ENCODE measurements around the gene NHP2. TPM values are rescaled to one million over a fixed set of nuclear protein-coding genes. Genes with fewer than 3 reads are reported as not detected.

Gene NHP2
- total RNA-seq, 1 experiment from 2014 or later = 263 TPM

- peaks cover 10% of the 10 kb centered on the region for H3K4me1 Mint-ChIP-seq
- peaks cover 2% of the 10 kb centered on the region for H3K36me3 Mint-ChIP-seq
- TF ChIP-seq, protein P1, sequence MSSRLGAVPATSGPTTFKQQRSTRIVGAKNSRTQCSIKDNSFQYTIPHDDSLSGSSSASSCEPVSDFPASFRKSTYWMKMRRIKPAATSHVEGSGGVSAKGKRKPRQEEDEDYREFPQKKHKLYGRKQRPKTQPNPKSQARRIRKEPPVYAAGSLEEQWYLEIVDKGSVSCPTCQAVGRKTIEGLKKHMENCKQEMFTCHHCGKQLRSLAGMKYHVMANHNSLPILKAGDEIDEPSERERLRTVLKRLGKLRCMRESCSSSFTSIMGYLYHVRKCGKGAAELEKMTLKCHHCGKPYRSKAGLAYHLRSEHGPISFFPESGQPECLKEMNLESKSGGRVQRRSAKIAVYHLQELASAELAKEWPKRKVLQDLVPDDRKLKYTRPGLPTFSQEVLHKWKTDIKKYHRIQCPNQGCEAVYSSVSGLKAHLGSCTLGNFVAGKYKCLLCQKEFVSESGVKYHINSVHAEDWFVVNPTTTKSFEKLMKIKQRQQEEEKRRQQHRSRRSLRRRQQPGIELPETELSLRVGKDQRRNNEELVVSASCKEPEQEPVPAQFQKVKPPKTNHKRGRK (CRISPR knock-in tag; IDR thresholded peaks at IDR 0.05; ENCODE audit: borderline replicate concordance) = no peak
- TF ChIP-seq, protein P2, sequence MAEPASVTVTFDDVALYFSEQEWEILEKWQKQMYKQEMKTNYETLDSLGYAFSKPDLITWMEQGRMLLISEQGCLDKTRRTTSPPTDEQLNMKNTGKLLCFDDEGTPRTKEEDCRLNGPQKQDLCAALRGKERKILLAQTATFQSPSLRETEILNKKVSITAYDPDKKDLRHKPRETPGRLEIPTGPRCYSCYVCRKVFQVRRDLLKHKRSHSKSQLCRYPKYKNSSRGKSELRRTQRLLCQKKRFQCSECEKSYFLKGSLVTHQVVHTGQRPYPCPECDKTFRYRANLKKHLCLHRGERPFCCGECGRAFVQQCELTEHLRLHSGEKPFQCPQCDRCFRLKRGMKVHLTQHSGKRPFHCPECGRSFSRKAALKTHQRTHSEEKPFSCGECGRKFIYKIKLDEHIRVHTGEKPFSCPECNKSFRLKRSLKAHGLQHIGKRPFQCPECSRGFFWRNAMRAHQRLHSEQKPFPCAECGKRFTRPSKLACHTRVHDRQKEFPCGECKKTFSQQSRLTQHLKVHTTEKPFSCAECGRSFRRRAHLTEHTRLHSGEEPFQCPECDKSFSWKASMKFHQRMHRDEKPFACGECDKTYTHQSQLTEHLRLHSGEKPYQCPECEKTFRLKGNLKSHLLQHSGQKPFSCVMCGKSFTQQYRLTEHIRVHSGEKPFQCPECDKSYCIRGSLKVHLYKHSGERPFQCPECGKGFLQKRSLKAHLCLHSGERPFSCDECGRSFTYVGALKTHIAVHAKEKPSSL (CRISPR knock-in tag; conservative IDR thresholded peaks at IDR 0.05) = no peak
- no peak for TF ChIP-seq E2F1 (CRISPR knock-in tag; IDR thresholded peaks at IDR 0.05)
- TF ChIP-seq STAT6 (CRISPR knock-in tag; conservative IDR thresholded peaks at IDR 0.05; ENCODE audit: low read depth) = no peak
- TF ChIP-seq FOXP1 (CRISPR knock-in tag; IDR thresholded peaks at IDR 0.05; ENCODE audit: borderline replicate concordance) = no peak
- no peak for TF ChIP-seq ZNF263 (CRISPR knock-in tag; IDR thresholded peaks at IDR 0.05; ENCODE audit: low read depth)
- TF ChIP-seq ESRRA (CRISPR knock-in tag; IDR thresholded peaks at IDR 0.05; ENCODE audit: borderline replicate concordance) = no peak
- TF ChIP-seq HMGXB4 (CRISPR knock-in tag; IDR thresholded peaks at IDR 0.05) = no peak
- TF ChIP-seq RORB (CRISPR knock-in tag; IDR thresholded peaks at IDR 0.05) = no peak
- TF ChIP-seq NFYB (CRISPR knock-in tag; conservative IDR thresholded peaks at IDR 0.05; ENCODE audit: low read depth) = no peak
- TF ChIP-seq MLX (CRISPR knock-in tag; IDR thresholded peaks at IDR 0.05) = no peak
- no peak for TF ChIP-seq TEAD1 (CRISPR knock-in tag; IDR thresholded peaks at IDR 0.05)
- no peak for TF ChIP-seq CDX4 (CRISPR knock-in tag; IDR thresholded peaks at IDR 0.05; ENCODE audit: borderline replicate concordance)
- no peak for TF ChIP-seq AR (CRISPR knock-in tag; IDR thresholded peaks at IDR 0.05)
- TF ChIP-seq, protein P3, sequence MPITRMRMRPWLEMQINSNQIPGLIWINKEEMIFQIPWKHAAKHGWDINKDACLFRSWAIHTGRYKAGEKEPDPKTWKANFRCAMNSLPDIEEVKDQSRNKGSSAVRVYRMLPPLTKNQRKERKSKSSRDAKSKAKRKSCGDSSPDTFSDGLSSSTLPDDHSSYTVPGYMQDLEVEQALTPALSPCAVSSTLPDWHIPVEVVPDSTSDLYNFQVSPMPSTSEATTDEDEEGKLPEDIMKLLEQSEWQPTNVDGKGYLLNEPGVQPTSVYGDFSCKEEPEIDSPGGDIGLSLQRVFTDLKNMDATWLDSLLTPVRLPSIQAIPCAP (CRISPR knock-in tag; IDR thresholded peaks at IDR 0.05) = no peak
- TF ChIP-seq MXD4 (CRISPR knock-in tag; IDR thresholded peaks at IDR 0.05; ENCODE audit: borderline replicate concordance) = no peak
- TF ChIP-seq, protein P4, sequence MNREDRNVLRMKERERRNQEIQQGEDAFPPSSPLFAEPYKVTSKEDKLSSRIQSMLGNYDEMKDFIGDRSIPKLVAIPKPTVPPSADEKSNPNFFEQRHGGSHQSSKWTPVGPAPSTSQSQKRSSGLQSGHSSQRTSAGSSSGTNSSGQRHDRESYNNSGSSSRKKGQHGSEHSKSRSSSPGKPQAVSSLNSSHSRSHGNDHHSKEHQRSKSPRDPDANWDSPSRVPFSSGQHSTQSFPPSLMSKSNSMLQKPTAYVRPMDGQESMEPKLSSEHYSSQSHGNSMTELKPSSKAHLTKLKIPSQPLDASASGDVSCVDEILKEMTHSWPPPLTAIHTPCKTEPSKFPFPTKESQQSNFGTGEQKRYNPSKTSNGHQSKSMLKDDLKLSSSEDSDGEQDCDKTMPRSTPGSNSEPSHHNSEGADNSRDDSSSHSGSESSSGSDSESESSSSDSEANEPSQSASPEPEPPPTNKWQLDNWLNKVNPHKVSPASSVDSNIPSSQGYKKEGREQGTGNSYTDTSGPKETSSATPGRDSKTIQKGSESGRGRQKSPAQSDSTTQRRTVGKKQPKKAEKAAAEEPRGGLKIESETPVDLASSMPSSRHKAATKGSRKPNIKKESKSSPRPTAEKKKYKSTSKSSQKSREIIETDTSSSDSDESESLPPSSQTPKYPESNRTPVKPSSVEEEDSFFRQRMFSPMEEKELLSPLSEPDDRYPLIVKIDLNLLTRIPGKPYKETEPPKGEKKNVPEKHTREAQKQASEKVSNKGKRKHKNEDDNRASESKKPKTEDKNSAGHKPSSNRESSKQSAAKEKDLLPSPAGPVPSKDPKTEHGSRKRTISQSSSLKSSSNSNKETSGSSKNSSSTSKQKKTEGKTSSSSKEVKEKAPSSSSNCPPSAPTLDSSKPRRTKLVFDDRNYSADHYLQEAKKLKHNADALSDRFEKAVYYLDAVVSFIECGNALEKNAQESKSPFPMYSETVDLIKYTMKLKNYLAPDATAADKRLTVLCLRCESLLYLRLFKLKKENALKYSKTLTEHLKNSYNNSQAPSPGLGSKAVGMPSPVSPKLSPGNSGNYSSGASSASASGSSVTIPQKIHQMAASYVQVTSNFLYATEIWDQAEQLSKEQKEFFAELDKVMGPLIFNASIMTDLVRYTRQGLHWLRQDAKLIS (CRISPR knock-in tag; IDR thresholded peaks at IDR 0.05; ENCODE audit: borderline replicate concordance) = no peak
- no peak for TF ChIP-seq GTF2I (CRISPR knock-in tag; conservative IDR thresholded peaks at IDR 0.05)
- H3K27ac Mint-ChIP-seq = no peak within 1 kb of the TSS
- no peak within 1 kb of the TSS for H3K4me3 Mint-ChIP-seq
- H3K27me3 Mint-ChIP-seq (ENCODE audit: low read depth) = peaks cover 3% of the 10 kb centered on the region
- ChIA-PET CTCF (no interaction called here), POLR2A (interaction anchor here (3.7 kb wide), 1 partner anchor 17 kb away, joined by 15 read pairs; the partner anchor contains the start of gene HNRNPAB)
- no peak for ATAC-seq
- DNase-seq (ENCODE audit: low spot score) = no peak
- peaks cover 4% of the 10 kb centered on the region; the same call in 1 of the 2 replicates for H3K9me3 Mint-ChIP-seq
These were observed 33.3 kb upstream of the NHP2 start, which contains the start of gene GMCL2 for GRCh38 chr5:178187014-178187413. GMCL2 (minus strand) TSS chr5:178187371; CDS start chr5:178187299, 72 bp downstream.
